GM12878 (cell line): ENCODE results near the gene CHRNG. TPM values are rescaled to one million over a fixed set of nuclear protein-coding genes. Genes with fewer than 3 reads are reported as not detected.

Source experiments
- ATAC-seq: fragments of 200-7000 bp; cut with Tn5 transposase; 3 replicates; pipeline ENCODE4 v1.9.1; 2020; ENCODE audit warnings: mild to moderate bottlenecking, moderate library complexity
- BruUV-seq: library from RNA; stranded (reverse); fragments of 400-500 nt; replicated peaks from 2 replicates; lab custom pipeline; 2021; lab: Mats Ljungman, UMichigan
- CTCF ChIA-PET: fragments of 300-600 bp; sonication (Branson Sonifier 250); formaldehyde crosslinking; extraction: SDS; loops from one replicate; lab custom pipeline; 2021; ENCODE audit warnings: inconsistent platforms; lab: Yijun Ruan, JAX
- POLR2A ChIA-PET: fragments of 350-600 bp; formaldehyde crosslinking; extraction: SDS; loops from one replicate; lab custom pipeline; 2021; ENCODE audit warnings: inconsistent platforms; lab: Charles Lee
- RAD21 ChIA-PET: fragments of 300-600 bp; sonication (Branson Sonifier 250); formaldehyde crosslinking; loops from one replicate; lab custom pipeline; 2023; ENCODE audit warnings: antibody characterized with exemption; ENCODE audit not compliant: unreplicated experiment; lab: Charles Lee
- SMC1A ChIA-PET: fragments of 300-600 bp; sonication (Branson Sonifier 250); formaldehyde crosslinking; loops from one replicate; lab custom pipeline; 2023; ENCODE audit not compliant: unreplicated experiment, uncharacterized antibody; lab: Charles Lee
- DNase-seq: peaks from one replicate; pipeline ENCODE4 v3.0.0-alpha.2; 2011; ENCODE audit warnings: low read depth, low spot score
- FAIRE-seq: peaks from 3 replicates; lab custom pipeline; 2011; peaks lifted over from hg19 to GRCh38; lab: Jason Lieb, UNC
- H2AFZ ChIP-seq: 2 replicates; pipeline ENCODE4 v1.6.0; 2011; ENCODE audit warnings: low read depth, low read length, control low read depth; ENCODE audit not compliant: control insufficient read depth
- H3K27ac ChIP-seq: 2 replicates; pipeline ENCODE4 v1.5.1; 2011; ENCODE audit warnings: control low read depth; ENCODE audit not compliant: control insufficient read depth, insufficient read depth
- H3K27me3 ChIP-seq, 2 experiments: replicated peaks in 1 of 2; 2 replicates each; pipeline versions ENCODE4 v1.6.0 to v1.6.1; 2011; ENCODE audit warnings: low read length in 1 of 2; ENCODE audit not compliant: control insufficient read depth in 2 of 2, insufficient read depth in 2 of 2
- H3K36me3 ChIP-seq, 2 experiments: 2 replicates each; pipeline ENCODE4 v1.5.1; 2011; ENCODE audit warnings: low read length in 1 of 2; ENCODE audit not compliant: control insufficient read depth in 2 of 2, insufficient read depth in 2 of 2
- H3K4me1 ChIP-seq: 2 replicates; pipeline ENCODE4 v1.6.1; 2011; ENCODE audit warnings: mild to moderate bottlenecking, low read length, moderate library complexity, mixed read lengths; ENCODE audit not compliant: control insufficient read depth, insufficient read depth
- H3K4me2 ChIP-seq: 2 replicates; pipeline ENCODE4 v1.6.0; 2011; ENCODE audit warnings: control low read depth; ENCODE audit not compliant: control insufficient read depth, insufficient read depth
- H3K4me3 ChIP-seq: fragments of 200-600 bp; sonication (generic); 2 replicates; pipeline ENCODE4 v1.5.1; 2016
- H3K79me2 ChIP-seq: 2 replicates; pipeline ENCODE4 v1.6.0; 2011; ENCODE audit warnings: low read length; ENCODE audit not compliant: control insufficient read depth, insufficient read depth
- H3K9ac ChIP-seq: 2 replicates; pipeline ENCODE4 v1.8.0; 2011; ENCODE audit warnings: low read length, control low read depth, mixed read lengths; ENCODE audit not compliant: control insufficient read depth, insufficient read depth
- H3K9me3 ChIP-seq: replicated peaks from 3 replicates; pipeline ENCODE4 v1.5.1; 2011; ENCODE audit warnings: mild to moderate bottlenecking, low read length; ENCODE audit not compliant: control insufficient read depth, insufficient read depth
- H4K20me1 ChIP-seq: 2 replicates; pipeline ENCODE4 v1.6.0; 2011; ENCODE audit not compliant: control insufficient read depth, insufficient read depth
- BACH1 ChIP-seq: fragments of 450-650 bp; IDR thresholded peaks from 2 replicates; pipeline ENCODE4 v1.6.1; 2017; ENCODE audit warnings: mild to moderate bottlenecking, borderline replicate concordance
- BMI1 ChIP-seq: fragments of 450-650 bp; IDR thresholded peaks from 2 replicates; pipeline ENCODE4 v1.6.1; 2016; ENCODE audit warnings: mild to moderate bottlenecking, moderate library complexity, borderline replicate concordance
- RELB ChIP-seq: fragments of 450-650 bp; IDR thresholded peaks from 2 replicates; pipeline ENCODE4 v1.6.1; 2017; ENCODE audit warnings: low read depth, mild to moderate bottlenecking, moderate library complexity
- SP1 ChIP-seq: IDR thresholded peaks from one replicate; pipeline ENCODE4 v1.6.1; 2011; ENCODE audit warnings: low read depth, low read length
- SUPT20H ChIP-seq: IDR thresholded peaks from 2 replicates; pipeline ENCODE4 v1.6.1; 2011; ENCODE audit warnings: low read depth, mild to moderate bottlenecking, low read length, moderate library complexity, borderline replicate concordance; ENCODE audit not compliant: control insufficient read depth
- WGBS: methylation state at CpG from one replicate; pipeline ENCODE4 v1.1.6; 2016; ENCODE audit warnings: low lambda C conversion rate; ENCODE audit not compliant: insufficient replicate concordance, insufficient coverage; ENCODE audit errors: missing lambda C conversion rate; 5-methylcytosine and 5-hydroxymethylcytosine counted together
- in situ Hi-C: fragments of 300-500 bp; cut with MboI; formaldehyde crosslinking; loops from 9 replicates; pipeline ENCODE4 v1.14.3; 2018; ENCODE audit warnings: mixed read lengths
- intact Hi-C: fragments of 100-400 bp; cut with micrococcal nuclease; formaldehyde crosslinking; loops from one replicate; pipeline ENCODE4 v1.14.2; 2022; ENCODE audit not compliant: unreplicated experiment
- polyA plus RNA-seq, 11 experiments: library from polyadenylated mRNA; depleted of rRNA in 4 of 11; unstranded in 6 of 11; stranded (reverse) in 5 of 11; fragments of >200 nt; fragmentation: Nextera tagmentation in 4 of 11; fragmentation: Illumina TruSeq in 1 of 11; extraction: Ambion mirVana in 4 of 11; extraction: Trizol in 1 of 11; gene quantifications; 1 replicate in 1 of 11; 2 replicates in 10 of 11; pipeline versions ENCODE4 v1.2.1 to v1.2.3, GENCODE V29; 2011 to 2016; ENCODE audit warnings: inconsistent platforms in 2 of 11, missing spikeins in 2 of 11, low read depth in 1 of 11
- total RNA-seq, 4 experiments: library from RNA; depleted of rRNA in 3 of 4; stranded (reverse); fragments of >200 nt in 3 of 4; fragmentation: Illumina TruSeq in 1 of 4; extraction: Trizol in 1 of 4; gene quantifications; 2 replicates each; pipeline versions ENCODE4 v1.2.1 to v1.2.3, GENCODE V29; 2013 to 2021

Gene CHRNG
- total and polyA plus RNA-seq, 10 of the 15 experiments (the other 5 are each of a cell fraction or from before 2014, with no cell fraction given) = 0.17 TPM; not detected in 9

DNA sequence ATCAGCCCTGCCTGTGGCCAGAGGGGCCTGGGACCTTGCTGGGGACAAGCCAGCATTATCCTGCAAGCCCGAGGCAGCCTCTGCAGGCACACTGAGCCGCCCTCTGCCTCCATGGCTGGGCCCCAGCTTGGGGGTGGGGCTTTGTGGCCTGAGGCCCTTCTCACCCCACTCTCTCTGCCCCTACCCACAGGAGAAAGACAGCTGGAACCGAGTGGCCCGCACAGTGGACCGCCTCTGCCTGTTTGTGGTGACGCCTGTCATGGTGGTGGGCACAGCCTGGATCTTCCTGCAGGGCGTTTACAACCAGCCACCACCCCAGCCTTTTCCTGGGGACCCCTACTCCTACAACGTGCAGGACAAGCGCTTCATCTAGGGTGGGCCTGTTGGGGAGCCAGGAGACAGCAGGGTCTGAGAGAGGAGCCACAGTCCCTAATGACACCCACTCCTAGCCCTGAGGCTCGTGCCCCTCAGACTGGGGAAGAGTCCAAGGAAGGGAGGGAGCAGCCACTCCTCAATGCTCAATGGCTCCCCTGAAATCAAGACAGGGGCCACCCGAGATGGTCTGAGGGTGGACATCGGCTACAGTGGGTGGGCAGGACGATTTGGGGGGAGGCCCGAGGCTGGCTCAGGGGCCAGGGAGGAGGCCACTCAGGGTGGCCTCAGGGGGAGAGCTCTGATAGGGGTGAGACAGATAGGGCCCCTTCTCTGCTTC is 4.4 kb upstream of the CHRNG start (continued):
- TF ChIP-seq RELB = no peak

DNA sequence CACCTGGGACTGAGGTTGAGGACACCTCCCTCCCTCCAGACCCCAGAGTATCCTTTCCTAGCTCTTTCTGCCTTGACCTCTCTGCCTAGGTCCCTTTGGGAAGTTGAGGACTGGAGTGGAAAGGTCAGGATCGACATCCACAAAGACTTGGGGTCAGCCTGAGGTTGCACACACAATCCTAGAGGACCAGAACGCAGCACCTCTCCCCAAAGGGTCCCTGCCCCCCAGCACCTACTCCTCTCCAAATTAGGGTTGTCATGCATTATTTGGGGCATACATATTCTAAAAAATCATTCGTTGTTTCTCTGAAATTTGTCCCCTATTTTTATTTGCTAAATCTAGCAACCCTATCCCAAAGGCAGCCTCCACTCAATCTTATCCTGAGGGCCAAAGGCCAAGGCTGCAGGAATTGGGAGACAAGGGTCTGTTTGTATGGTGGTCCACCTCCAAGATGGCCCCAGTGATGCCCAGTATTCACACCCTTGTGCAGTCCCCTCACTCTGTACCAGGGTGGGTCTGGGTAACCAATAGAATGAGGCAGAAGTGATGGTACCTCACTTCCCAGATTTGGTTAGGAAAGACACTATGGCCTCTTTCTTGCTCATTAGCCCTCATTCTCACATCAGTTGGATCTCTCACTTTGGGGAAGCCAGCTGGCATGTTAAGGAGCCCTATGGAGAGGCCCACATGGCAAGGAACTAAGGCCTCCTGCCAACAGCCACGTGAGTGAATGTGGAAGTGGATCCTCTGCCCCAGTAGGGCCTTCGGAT is 3.5 kb upstream of the CHRNG start:
- Histone ChIP-seq H3K36me3 (no peaks in the 10 kb centered on the region), H3K4me2 (no peak overlapping the region), H3K4me1 (peaks cover 4% of the 10 kb centered on the region; the same call in 1 of the 2 replicates), H3K79me2 (no peaks in the 10 kb centered on the region), H4K20me1 (no peaks in the 10 kb centered on the region), H3K27me3 (no peaks in the 10 kb centered on the region), H2AFZ (no peak overlapping the region), H3K27ac (no peak overlapping the region), H3K4me3 (no peak overlapping the region), H3K9ac (no peak overlapping the region), H3K9me3 (peaks cover 6% of the 10 kb centered on the region; the same call in 2 of the 3 replicates)
- ChIA-PET POLR2A (no interaction called here), SMC1A (no interaction called here), RAD21 (no interaction called here), CTCF (no interaction called here)
- TF ChIP-seq SP1 = no peak
- TF ChIP-seq BACH1 = no peak
- TF ChIP-seq SUPT20H = no peak
- TF ChIP-seq BMI1 = no peak
- FAIRE-seq (no peak), DNase-seq (no peak), ATAC-seq (no peak)
- in situ Hi-C loops = no loop called here
- no TSS peak for BruUV-seq
- WGBS = 48% methylated on average over 5 of the region's 5 CpGs
- intact Hi-C loops = no loop called here
